GM12875 (cell line): Measurements from ENCODE around the gene POLR1A.

Experiments used
- H3K4me3 ChIP-seq: one replicate; pipeline ENCODE4 v1.5.1; 2011; ENCODE audit warnings: low read depth, low read length, control low read depth
- CTCF ChIP-seq: IDR thresholded peaks from 2 replicates; pipeline ENCODE4 v1.5.1; 2011; ENCODE audit warnings: low read depth, mild to moderate bottlenecking, control low read depth, inconsistent platforms, low read length, moderate library complexity, borderline replicate concordance; ENCODE audit not compliant: insufficient read depth

Gene POLR1A

GRCh38 chr2:85981579-85982247 lies 124.0 kb downstream of the POLR1A start:
- no peak for TF ChIP-seq CTCF
- H3K4me3 ChIP-seq: no peak overlapping the region

GRCh38 chr2:85978883-85979780 lies 126.6 kb downstream of the POLR1A start:
- TF ChIP-seq CTCF: no peak
- H3K4me3 ChIP-seq: no peak overlapping the region

- no peak for TF ChIP-seq CTCF
- no peak overlapping the region for H3K4me3 ChIP-seq
These were observed 129.4 kb downstream of the POLR1A start for GRCh38 chr2:85976106-85976920.

- no peak overlapping the region for H3K4me3 ChIP-seq
- no peak for TF ChIP-seq CTCF
These were observed 130.1 kb downstream of the POLR1A start for GRCh38 chr2:85975581-85975980.

- H3K4me3 ChIP-seq: no peak overlapping the region
- no peak for TF ChIP-seq CTCF
These were observed 131.3 kb downstream of the POLR1A start for GRCh38 chr2:85974390-85974789.

GRCh38 chr2:85972355-85972754 lies 133.3 kb downstream of the POLR1A start:
- no peak overlapping the region for H3K4me3 ChIP-seq
- TF ChIP-seq CTCF: no peak

- no peak for TF ChIP-seq CTCF
These were observed 134.3 kb downstream of the POLR1A start for GRCh38 chr2:85971366-85971765.

More at GRCh38 chr2:85971366-85971765, 134.3 kb downstream of the POLR1A start:
- no peak overlapping the region for H3K4me3 ChIP-seq
